DOHH2 (cell line): ENCODE data around the gene CCN6.

Experiments
- EZH2phosphoT487 ChIP-seq: fragments of 200-600 bp; sonication (generic); IDR thresholded peaks from 2 replicates; pipeline ENCODE4 v1.6.1; 2017; ENCODE audit warnings: borderline replicate concordance, mild to moderate bottlenecking, antibody characterized with exemption, low read length, moderate library complexity, mixed read lengths
- TF ChIP-seq, protein P1 (sequence below): fragments of 200-600 bp; sonication (generic); IDR thresholded peaks from one replicate; pipeline ENCODE4 v1.5.1; 2014; ENCODE audit warnings: antibody characterized with exemption, mild to moderate bottlenecking, low read depth, low read length; ENCODE audit not compliant: poor library complexity, severe bottlenecking

DNA sequence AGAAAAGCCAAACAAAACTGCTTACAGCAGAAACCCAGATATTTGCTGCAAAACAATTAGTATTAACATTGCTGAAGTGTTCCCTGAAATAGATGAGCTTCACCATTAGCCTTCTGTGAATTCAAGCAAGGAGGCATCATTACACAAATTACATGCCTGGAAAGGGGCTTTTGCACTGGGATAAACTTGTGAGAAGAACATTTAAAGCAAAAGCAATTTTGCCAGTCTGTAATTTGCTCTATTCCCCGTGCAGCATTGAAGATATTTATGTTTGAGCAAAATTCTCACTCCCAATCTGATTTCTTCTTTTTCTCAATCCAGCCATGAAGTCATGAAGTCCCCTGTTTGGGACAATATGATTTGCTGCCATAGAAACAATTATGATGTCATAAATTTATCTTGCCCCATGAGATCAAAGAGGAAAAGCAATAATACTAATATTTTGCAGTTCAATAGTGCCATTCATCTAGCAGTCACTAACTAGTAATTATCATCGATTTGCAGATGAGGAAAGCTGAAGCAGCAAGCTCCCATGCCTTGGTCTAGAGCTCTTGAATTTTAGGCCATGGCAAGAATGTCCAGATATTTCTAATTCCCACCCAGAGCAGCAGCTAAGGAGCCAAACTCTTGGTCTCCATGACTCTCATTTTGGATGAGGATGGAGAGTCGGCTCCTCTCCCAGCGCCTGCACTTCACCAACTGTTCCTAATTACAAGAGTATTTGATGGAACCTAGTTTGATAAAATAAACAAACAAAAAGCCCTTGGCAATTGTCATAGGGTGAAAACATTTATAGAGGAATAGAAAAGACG is 49.5 kb upstream of the CCN6 start:
- TF ChIP-seq, protein P1, sequence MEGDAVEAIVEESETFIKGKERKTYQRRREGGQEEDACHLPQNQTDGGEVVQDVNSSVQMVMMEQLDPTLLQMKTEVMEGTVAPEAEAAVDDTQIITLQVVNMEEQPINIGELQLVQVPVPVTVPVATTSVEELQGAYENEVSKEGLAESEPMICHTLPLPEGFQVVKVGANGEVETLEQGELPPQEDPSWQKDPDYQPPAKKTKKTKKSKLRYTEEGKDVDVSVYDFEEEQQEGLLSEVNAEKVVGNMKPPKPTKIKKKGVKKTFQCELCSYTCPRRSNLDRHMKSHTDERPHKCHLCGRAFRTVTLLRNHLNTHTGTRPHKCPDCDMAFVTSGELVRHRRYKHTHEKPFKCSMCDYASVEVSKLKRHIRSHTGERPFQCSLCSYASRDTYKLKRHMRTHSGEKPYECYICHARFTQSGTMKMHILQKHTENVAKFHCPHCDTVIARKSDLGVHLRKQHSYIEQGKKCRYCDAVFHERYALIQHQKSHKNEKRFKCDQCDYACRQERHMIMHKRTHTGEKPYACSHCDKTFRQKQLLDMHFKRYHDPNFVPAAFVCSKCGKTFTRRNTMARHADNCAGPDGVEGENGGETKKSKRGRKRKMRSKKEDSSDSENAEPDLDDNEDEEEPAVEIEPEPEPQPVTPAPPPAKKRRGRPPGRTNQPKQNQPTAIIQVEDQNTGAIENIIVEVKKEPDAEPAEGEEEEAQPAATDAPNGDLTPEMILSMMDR = no peak
- TF ChIP-seq EZH2phosphoT487 = no peak
